ENCODE measurements around the gene SMDT1.
A peak's percentile ranks its signal among the peaks of the same experiment; 100 is the strongest.
"Not testable (repeated sequence)": the region's sequence is repeated elsewhere in the genome, so short reads cannot be mapped to it uniquely, and the experiment has no call there.

Gene SMDT1

GRCh38 chr22:42070517-42071422 is 8.7 kb upstream of the SMDT1 start, which contains the start of gene NAGA:
Gene NAGA, minus strand, starts transcription at chr22:42070812. Its CDS starts 515 bp downstream, at chr22:42070297.
- DNase-seq (ENCODE audit: low spot score): peak; percentile 95

GRCh38 chr22:42071508-42071907 is 8.0 kb upstream of the SMDT1 start:
- DNase-seq (ENCODE audit: low spot score): not testable (repeated sequence)

- DNase-seq (ENCODE audit: low spot score): no peak
Measured at GRCh38 chr22:42072606-42073330, 6.7 kb upstream of the SMDT1 start.

GRCh38 chr22:42073621-42074041 is 5.9 kb upstream of the SMDT1 start:
- no peak for DNase-seq (ENCODE audit: low spot score)

DNA sequence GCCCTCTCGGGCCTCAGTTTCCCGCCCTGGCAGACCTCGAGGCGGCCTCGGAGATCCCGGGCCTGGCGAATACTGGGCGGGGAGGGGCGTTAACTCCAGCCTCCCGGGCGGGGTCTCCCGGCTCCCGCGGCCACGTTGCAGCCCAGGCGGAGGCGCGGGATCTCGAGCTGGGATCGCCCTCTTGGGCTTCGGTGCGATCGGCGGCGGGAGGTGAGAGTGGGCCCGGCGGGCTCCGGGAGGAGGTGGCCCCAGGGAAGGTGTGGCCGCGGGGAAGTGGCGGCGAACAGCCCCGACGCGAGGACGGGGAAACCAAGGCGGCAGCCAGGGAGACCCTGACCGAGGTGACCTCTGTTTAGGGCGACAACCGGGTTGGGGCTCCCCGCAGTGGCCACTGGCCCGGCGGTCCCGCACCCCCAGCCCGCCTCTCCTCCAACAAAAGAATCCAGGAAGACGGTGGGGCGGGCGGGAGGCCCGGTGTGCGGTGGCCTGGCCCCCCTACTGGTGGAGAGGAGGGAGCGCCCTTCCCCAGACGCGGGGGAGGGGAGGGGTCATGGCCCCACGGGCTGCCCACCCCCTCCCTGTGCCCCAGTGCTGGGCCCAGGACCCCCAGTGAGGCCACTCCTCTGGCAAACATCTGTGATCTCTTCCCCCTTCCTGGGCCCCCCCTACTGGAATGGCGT is 5.2 kb upstream of the SMDT1 start, which contains the start of gene PHETA2:
Gene PHETA2 (plus strand): TSS at position 117 of the 680 bp plus-strand sequence. CDS start 3,046 bp downstream, outside the sequence.
- peak; percentile 69 for DNase-seq (ENCODE audit: low spot score)

DNA sequence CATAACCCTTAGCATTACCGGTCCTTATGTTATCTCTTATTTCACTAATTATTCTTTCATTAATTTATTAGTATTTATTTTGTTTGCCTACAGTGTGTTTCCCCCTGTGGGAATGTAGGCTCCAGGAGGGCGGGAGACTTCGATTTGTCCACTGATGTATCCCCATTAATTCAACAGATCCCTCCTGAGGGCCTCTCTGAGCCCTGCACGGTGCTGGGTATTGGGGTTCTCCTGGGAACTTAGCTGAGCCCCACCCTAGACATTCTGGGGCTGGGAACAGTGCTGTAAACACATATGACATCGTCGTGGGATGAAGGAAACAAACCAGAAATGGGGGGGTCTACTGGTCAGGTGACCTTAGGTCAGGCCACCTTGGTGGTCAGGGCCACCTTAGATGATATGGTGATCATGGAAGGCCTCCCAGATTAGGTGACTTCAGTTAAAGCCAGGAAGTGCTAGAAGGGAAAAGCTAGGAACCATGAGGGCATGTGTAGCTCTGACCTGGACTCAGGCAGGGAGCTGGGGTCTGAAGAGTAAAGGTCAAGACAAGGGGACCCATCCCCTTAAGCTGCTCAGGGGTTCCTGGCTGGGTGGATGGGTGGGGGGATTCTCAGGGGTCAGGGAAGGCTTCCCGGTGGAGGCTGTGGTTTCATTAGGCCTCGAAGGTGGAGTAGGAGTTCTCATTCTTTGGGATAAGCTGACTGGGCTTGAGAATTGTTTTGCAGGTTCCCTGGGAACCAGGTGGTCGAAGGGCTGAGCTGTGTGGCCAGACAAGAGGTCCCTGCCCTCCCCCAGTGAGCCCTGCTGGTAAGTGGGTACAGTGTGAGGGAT is 4.4 kb upstream of the SMDT1 start:
- no peak for DNase-seq (ENCODE audit: low spot score)

DNA sequence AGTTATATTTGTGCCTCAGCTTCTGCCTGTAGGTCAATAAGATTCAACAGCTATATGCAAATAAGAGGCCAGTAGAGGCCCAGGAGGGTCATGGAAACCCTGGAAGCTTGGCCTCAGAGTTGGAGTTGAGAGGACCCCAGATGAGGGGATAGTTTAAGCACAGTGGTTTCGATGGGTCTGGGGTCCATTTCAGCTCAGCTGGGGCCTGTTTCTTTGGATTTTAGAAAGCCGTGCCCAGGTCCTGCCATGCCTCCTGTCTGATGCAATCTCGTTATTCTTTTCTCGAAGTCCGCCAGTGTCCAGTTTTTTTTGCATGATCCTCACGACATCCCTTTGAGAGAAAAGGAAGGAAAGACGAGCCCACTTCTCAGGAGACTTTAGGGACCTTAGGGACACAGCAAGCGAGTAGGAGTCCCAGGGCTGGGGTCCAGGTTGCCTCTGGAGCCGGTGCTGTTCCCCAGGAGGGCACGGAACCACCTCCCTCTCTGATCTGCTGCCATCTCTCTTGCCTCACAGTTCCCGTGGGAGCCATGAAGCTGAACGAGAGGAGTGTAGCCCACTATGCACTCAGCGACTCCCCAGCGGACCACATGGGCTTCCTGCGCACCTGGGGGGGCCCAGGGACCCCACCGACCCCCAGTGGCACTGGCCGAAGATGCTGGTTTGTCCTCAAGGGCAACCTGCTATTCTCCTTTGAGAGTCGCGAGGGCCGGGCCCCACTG is 2.6 kb upstream of the SMDT1 start:
- DNase-seq (ENCODE audit: low spot score): no peak

DNA sequence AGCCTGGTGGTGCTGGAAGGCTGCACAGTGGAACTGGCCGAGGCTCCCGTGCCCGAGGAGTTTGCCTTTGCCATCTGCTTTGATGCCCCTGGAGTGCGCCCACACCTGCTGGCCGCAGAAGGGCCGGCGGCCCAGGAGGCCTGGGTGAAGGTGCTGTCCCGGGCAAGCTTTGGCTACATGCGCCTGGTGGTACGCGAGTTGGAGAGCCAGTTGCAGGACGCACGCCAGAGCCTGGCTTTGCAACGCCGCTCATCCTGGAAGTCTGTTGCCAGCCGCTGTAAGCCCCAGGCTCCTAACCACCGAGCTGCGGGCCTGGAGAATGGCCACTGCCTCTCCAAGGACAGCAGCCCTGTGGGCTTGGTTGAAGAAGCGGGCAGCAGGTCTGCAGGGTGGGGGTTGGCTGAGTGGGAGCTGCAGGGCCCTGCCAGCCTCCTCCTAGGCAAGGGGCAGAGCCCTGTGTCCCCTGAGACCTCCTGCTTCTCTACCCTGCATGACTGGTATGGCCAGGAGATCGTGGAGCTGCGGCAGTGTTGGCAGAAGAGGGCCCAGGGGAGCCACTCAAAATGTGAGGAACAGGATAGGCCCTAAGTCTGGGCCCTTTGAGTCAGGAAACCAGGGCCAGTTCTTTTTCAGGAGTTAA is 1.9 kb upstream of the SMDT1 start:
- no peak for DNase-seq (ENCODE audit: low spot score)

- no peak for DNase-seq (ENCODE audit: low spot score)
Measured at GRCh38 chr22:42078469-42079318, 806 bp upstream of the SMDT1 start.

DNA sequence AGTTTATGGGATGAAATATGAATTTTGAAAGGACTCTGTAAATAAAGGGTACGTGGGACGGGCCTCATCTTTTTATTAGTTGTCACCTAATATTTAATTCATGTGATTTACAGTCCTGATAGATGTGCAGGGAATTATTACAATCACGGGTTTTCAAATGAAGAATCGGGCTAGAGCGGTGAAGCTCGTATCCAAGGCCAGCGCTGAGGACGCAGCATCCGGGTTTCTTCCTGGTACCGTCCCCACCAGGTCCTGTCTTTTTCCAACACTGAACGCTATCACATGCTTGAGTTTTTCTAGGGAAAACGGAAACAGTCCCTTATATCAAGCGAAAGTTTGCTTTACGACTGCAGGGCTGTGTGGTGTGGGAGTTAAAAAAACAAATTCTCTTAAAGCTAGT is 787 bp downstream of the SMDT1 start:
- peak; percentile 34 for DNase-seq (ENCODE audit: low spot score)

DNA sequence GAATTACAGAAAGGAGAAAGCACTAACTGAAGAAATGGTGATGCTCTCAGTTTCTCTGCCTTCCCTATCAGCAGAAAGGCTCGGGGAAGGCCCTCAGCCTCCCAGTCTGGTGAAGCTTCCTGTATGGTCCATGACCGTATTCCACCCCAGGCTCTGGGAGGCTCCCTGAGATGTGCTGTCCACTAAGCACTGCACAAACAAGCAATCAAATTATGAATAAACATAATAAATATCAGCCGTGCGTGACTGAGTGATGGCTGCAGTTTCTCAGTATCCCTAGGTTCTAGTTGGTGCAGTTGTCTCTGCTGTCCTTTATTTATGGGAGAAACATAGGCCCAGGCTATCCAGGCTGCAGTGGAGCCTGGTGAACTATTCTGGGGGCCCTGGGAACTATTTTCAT is 3.6 kb downstream of the SMDT1 start:
- DNase-seq (ENCODE audit: low spot score): no peak

DNA sequence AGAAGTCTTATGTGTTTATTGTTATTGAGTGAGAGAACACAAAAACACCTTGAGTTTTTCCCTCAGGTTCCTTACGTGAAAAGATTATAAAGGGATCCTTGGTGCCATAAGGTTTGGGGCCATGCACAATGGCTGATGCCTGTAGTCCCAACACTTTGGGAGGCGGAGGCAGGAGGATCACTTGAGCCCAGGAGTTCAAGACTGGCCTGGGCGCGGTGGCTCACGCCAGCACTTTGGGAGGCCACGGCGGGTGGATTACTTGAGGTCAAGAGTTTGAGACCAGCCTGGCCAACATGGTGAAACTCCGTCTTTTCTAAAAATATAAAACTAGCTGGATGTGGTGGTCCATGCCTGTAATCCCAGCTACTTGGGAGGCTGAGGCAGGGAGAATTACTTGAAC is 5.4 kb downstream of the SMDT1 start:
- no peak for DNase-seq (ENCODE audit: low spot score)

DNA sequence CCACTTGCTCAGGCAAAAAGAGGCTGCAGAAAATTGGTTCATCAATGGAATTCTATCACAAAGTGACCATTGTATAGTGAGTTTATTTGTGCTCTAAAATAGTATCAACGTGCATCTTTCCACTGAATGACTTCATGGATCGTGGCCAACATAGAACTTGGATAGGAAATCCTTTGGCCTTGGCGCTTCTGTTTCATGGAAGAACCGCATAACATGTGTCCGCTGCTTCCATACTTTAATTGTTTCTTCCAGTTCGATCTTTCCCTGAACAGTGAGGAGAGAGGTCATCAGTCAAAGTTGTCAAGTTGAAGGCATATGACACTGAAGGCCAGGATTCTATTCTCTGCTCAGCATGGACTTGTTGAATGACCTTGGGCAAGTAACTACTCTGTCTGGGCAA is 6.6 kb downstream of the SMDT1 start:
- DNase-seq (ENCODE audit: low spot score): no peak

DNA sequence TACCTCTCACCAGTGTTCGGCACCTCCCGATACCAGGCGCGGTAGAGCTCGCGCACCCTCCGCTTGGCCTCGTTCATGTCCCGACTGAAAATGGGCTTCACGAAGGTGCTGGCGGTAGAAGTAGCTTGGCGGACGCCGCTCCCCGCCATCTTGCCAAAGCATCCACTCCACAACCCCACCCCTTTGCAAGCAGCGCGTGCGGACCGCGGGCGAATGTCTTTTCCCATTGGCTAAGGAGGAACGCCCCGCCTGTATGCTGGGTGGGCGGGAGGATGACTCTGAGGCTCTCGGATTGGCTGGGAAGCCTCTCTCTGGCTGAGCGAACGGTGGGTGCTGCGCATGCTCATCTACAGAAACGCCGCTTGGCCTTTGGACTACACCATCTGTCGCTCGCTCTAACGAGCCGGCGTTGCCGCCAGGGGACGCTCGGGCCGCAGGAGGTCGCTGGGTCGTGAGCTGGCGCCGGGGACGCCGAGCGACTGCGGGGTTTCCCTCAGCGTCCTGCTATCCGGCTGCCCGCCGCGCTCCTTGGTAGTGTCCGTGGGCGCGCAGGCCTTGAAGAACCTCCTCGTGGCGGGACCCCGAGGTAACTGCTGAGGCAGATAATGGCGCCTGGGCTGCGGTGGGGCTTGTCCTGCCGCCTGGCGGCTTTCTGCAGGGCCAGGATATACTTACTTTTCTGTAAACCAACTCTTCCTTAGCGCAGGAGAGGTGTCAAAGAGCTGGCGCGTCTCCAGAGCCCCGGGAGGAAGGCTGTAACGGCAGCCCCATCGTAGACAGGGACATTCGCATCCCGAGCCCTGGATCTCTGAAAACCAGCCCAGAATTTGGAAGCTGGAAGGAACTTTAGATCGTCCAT is 11.3 kb downstream of the SMDT1 start, which contains the start of gene NDUFA6:
Gene NDUFA6 (minus strand): TSS at position 177 of the 859 bp plus-strand sequence. CDS start 28 bp downstream, at position 149.
- peak; percentile 99 for DNase-seq (ENCODE audit: low spot score)

DNA sequence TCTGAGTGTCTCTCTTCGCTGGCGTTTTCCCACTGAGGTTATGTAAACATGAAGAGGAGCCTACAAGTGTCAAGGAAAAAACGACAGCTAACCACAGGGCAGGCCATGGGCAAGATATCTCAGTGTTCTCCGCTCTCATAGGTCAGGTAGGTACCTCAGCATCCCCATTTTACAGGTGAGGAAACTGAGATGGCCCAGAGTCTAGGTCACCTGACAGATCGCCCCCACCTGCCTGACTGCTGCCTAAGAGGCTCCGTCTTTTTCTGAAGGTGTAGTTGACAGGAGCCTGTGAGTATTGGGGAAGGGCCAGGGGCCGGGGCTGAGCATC is 11.9 kb downstream of the SMDT1 start:
- DNase-seq (ENCODE audit: low spot score): no peak

DNA sequence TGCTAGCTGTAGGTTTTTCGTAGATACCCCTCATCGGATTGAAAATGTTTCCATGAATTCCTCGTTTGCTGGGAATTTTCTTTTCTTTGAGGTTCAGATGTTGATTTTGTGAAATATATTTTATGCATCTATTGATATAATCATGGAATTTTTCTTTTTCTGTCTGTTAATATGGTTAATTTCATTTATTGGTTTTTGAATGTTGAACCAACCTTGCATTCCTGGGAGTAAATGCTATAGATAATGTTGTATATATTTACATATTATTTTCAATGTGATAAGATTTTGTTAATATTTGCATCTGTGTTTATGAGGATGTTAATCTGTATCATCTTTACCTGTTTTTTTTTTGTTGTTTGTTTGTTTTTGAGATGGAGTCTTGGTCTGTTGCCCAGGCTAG is 21.7 kb downstream of the SMDT1 start:
- DNase-seq (ENCODE audit: low spot score): no peak

DNA sequence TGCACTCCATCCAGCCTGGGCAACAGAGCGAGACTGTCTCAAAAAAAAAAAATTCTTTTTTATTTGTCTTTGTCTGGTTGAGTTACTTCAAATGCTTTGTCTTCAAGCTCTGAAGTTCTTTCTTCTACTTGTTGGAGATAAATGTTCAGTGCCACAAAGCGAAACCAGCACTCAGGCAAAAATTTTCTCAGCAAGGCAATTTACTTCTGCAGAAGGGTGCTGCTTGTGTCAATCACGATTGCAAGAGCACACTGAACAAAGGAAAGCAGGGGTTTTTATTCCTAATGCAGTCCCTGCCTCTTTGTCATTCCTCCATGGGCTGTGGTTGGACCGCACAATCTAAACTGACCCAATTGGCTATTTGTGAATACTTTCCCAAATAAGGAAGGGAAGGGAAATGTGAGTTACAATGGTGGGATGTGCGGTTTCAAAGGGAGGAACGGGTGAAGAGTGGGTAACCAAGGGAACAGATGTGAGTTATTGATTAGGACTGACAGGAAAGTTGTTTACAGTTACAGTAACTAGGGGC is 24.9 kb downstream of the SMDT1 start:
- not testable (repeated sequence) for DNase-seq (ENCODE audit: low spot score)

DNA sequence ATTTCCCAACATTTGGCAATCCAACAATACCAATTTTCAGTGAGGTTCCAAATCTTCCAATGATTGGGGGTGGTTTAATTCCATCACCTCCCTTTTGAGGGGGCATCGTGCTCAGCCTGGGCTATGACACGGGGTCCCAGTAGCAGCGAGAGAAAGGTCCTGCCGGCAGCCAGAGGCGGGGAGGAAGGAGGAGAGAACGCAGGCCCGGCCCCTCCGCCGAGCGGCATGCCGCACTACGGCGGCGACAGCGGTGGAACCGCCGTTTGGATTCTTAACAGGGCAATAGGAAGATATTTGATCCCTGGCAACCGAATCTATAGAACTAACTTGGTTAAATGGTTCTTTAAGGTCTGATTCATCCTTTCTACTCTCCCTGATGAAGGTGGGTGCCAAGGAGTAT is 29.3 kb downstream of the SMDT1 start:
- DNase-seq (ENCODE audit: low spot score): no peak

Measured in AG08396 (cell line).